ENCODE data around the gene FBXW9. TPM values are rescaled to one million over a fixed set of nuclear protein-coding genes. Genes with fewer than 3 reads are reported as not detected.

Gene FBXW9
- 1 to 10 TPM; 1.2 to 2.0 (median 1.9) TPM for total RNA-seq
- polyA plus RNA-seq: 2.1 TPM
- long read RNA-seq, donor 1, transcript FBXW9-201 (10 exons, 1,738 nt): major isoform, 7 of 8 reads
- long read RNA-seq, donor 1, partial matches to known transcripts: 0 of 8 reads
- long read RNA-seq, donor 1, other reads (novel, unspliced or antisense): 1 of 8 reads
- long read RNA-seq, donor 2, partial matches to known transcripts: 1 of 6 reads
- long read RNA-seq, donor 2, other reads (novel, unspliced or antisense): 2 of 6 reads
- long read RNA-seq, donor 3, transcript FBXW9-201 (10 exons, 1,738 nt): major isoform, 16 of 19 reads
- long read RNA-seq, donor 3, partial matches to known transcripts: 1 of 19 reads
- long read RNA-seq, donor 3, other reads (novel, unspliced or antisense): 2 of 19 reads
- long read RNA-seq, donor 4, partial matches to known transcripts: 0 of 2 reads
- long read RNA-seq, donor 4, other reads (novel, unspliced or antisense): 0 of 2 reads

DNA sequence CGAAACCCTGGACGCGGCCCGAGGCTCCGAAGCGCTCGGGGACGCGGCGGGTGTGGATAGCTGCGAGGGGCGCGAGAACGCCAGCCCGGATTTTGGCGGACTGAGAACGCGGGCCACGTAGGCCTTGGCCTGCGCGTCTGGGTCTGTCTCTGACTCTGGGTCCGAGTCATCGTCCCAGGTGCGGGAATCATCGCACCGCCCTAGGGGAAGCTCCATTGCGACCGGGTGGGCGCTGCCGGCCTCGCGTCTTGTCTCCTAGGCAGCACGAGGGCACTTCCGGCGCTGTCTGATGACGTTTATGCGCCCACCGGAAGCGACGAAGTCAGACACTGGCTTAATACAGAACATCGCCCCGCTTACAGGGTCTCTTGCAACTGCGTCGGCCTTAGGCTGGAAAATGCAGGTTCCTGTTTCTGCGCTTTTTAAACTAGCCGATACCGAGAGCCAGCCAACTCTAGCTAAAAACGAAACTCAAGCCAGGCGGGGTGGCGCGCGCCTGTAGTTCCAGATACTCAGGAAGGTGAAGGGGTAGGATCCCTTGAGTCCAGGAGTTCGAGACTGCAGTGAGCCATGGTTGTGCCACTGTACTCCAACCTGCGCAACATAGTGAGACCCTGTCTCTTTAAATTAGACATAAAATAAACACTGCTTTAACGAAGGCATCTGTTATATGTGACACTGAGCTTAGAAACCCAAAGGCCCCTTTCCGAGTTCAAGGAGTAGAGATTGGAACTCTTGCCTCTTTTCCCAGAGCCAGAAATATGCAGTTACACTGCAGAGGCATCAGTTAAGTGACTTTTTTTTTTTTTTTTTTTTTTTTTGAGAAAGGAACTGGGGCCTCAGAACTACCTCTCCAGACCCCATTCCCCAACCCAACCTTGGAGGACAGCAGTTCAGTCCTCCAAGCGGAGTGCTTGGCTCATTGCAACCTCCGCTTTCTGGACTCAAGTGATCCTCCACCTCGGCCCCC, at the start of gene FBXW9:
Gene FBXW9 (minus strand): TSS at position 266 of the 970 bp plus-strand sequence. CDS start 50 bp downstream, at position 216.
- H3K9me3 ChIP-seq (ENCODE audit: control insufficient read depth, low read length): no peaks in the 10 kb centered on the region
- DNase-seq (peak; percentile 95 to 99 (median 99)), ATAC-seq (peak; percentile 90 to 94)
- peaks cover 1% of the 10 kb centered on the region for H3K4me1 ChIP-seq (ENCODE audit: control insufficient read depth, insufficient read depth, low read length)
- H3K4me3 ChIP-seq (ENCODE audit: low read length): peak within 1 kb of the TSS; percentile 80
- H3K27ac ChIP-seq (ENCODE audit: low read length): peak within 1 kb of the TSS; percentile 96
- 7% methylated on average over 59 of the region's 59 CpGs for WGBS
- H3K27me3 ChIP-seq (ENCODE audit: control insufficient read depth, insufficient read depth): no peaks in the 10 kb centered on the region
- intact Hi-C loops (cut with DNase I): no loop called here

DNA sequence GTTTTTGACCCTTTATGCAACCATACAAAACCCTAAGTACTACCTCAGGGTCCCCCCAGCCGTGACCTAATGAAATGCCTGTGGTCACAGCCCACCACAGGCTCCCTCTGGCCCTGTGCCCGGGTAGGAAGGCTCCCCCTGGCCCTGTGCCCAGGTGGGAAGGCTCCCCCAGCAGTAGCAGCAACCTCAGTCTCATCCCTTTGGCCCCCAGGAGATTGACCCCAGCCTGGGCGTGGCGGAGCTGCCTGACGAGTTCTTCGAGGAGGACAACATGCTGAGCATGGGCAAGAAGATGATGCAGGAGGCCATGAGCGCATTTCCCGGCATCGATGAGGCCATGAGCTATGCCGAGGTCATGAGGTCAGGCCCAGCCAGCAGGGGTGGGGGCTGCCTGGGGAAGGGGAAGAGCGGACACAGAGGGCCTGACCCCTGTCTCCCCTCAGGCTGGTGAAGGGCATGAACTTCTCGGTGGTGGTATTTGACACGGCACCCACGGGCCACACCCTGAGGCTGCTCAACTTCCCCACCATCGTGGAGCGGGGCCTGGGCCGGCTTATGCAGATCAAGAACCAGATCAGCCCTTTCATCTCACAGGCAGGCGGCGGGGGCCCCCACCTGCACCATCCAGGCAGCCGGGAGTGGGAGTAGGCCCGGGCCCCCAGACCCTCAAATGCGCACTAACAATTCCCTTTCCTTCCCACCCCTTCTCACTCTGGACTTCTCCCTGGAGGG, 48.9 kb upstream of the FBXW9 start:
- WGBS: 81% methylated on average over 22 of the region's 22 CpGs
- Histone ChIP-seq H3K27me3 (ENCODE audit: control insufficient read depth, insufficient read depth) (no peaks in the 10 kb centered on the region), H3K4me1 (ENCODE audit: control insufficient read depth, insufficient read depth, low read length) (no peaks in the 10 kb centered on the region), H3K9me3 (ENCODE audit: control insufficient read depth, low read length) (no peaks in the 10 kb centered on the region), H3K4me3 (ENCODE audit: low read length) (no peak overlapping the region), H3K27ac (ENCODE audit: low read length) (no peak overlapping the region)
- DNase-seq (no peak), ATAC-seq (no peak)
- intact Hi-C loops (cut with DNase I): no loop called here

- no peaks in the 10 kb centered on the region for H3K27me3 ChIP-seq (ENCODE audit: control insufficient read depth, insufficient read depth)
- peaks cover 9% of the 10 kb centered on the region for H3K4me1 ChIP-seq (ENCODE audit: control insufficient read depth, insufficient read depth, low read length)
- 14% methylated on average over 13 of the region's 13 CpGs for WGBS
- DNase-seq (peak in 1 of 3 donors; percentile 62), ATAC-seq (no peak)
- intact Hi-C loops (cut with DNase I): no loop called here
- H3K9me3 ChIP-seq (ENCODE audit: control insufficient read depth, low read length): no peaks in the 10 kb centered on the region
- H3K27ac ChIP-seq (ENCODE audit: low read length): no peak overlapping the region
- H3K4me3 ChIP-seq (ENCODE audit: low read length): peak overlapping the region; percentile 67
These were observed 41.5 kb upstream of the FBXW9 start for GRCh38 chr19:12737835-12738351.

DNA sequence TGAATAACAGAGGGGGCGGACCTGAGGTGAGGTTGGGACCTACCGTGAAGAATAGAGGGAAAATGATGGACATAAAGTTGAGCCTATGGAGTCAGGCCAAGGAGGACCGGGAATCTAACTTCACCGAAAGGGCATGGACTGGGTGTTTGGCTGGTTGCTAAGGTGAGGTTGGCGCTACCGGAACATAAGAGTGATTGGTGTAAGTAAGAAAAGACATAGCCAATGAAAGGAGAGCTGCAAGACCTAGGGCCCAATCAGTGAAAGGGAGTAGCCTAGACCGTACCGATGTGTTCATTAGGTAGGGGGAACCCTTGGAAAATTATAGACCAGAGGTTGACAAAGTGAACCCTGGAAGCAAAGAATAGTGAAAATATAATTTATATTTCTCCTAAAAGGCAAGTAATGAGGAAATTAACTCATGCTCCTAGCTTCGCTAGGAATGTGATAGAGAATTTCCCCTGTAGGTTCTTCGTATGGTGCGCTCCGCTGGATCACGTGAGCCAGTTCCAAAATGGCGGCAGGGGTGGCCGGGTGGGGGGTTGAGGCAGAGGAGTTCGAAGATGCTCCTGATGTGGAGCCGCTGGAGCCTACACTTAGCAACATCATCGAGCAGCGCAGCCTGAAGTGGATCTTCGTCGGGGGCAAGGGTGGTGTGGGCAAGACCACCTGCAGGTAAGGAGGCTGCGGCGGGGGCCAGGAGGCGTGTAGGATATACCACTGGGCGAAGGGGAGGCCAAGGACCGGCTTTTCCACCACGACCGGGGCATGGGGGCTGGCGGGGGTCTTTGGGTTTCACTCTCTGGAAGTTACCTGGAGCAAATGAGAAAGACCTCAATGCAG, 40.8 kb upstream of the FBXW9 start, which contains the start of gene GET3:
Gene GET3 (plus strand): TSS at position 503 of the 840 bp plus-strand sequence. CDS start 9 bp downstream, at position 512.
- Histone ChIP-seq H3K4me3 (ENCODE audit: low read length) (peak within 1 kb of the TSS; percentile 67), H3K27me3 (ENCODE audit: control insufficient read depth, insufficient read depth) (no peaks in the 10 kb centered on the region), H3K4me1 (ENCODE audit: control insufficient read depth, insufficient read depth, low read length) (peaks cover 9% of the 10 kb centered on the region), H3K27ac (ENCODE audit: low read length) (peak within 1 kb of the TSS; percentile 76), H3K9me3 (ENCODE audit: control insufficient read depth, low read length) (no peaks in the 10 kb centered on the region)
- intact Hi-C loops (cut with DNase I): no loop called here
- DNase-seq (peak; percentile 75 to 95 (median 91)), ATAC-seq (peak; percentile 91 to 93)
- WGBS: under 1% methylated on average over 29 of the region's 29 CpGs

GRCh38 chr19:12733369-12734214, 37.2 kb upstream of the FBXW9 start:
- under 1% methylated on average over 15 of the region's 15 CpGs for WGBS
- Histone ChIP-seq H3K4me3 (ENCODE audit: low read length) (peak overlapping the region; percentile 96), H3K4me1 (ENCODE audit: control insufficient read depth, insufficient read depth, low read length) (peaks cover 9% of the 10 kb centered on the region), H3K27me3 (ENCODE audit: control insufficient read depth, insufficient read depth) (no peaks in the 10 kb centered on the region), H3K9me3 (ENCODE audit: control insufficient read depth, low read length) (no peaks in the 10 kb centered on the region), H3K27ac (ENCODE audit: low read length) (peak overlapping the region; percentile 90)
- intact Hi-C loops (cut with DNase I): no loop called here
- ATAC-seq (no peak), DNase-seq (no peak)

DNA sequence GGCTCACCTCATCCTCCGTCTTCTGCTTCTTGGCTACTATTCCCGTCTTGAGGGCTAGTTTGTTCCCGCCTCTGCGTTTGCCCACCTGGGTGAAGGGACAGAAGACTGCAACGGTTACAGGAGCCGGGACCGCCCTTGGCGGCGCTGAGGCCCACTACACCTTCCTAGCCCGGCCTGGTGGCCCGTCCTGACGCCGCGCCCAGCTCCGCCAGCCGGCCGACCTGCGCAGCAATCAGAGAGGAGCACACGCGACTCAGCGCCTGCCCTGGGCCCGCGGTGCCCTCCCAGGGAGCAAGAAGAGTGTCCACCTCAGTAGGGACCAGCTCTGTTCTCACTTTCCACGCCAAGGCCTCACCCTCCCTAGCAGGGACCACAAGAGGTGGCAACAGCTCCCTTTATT, 34.9 kb upstream of the FBXW9 start:
- 90% methylated on average over 24 of the region's 24 CpGs for WGBS
- Histone ChIP-seq H3K9me3 (ENCODE audit: control insufficient read depth, low read length) (no peaks in the 10 kb centered on the region), H3K27me3 (ENCODE audit: control insufficient read depth, insufficient read depth) (no peaks in the 10 kb centered on the region), H3K4me3 (ENCODE audit: low read length) (no peak overlapping the region), H3K27ac (ENCODE audit: low read length) (no peak overlapping the region), H3K4me1 (ENCODE audit: control insufficient read depth, insufficient read depth, low read length) (peaks cover under 1% of the 10 kb centered on the region)
- intact Hi-C loops (cut with DNase I): no loop called here
- ATAC-seq (no peak), DNase-seq (no peak)

- no peak for ATAC-seq
- WGBS: 73% methylated on average over 3 of the region's 3 CpGs
- no peak overlapping the region for H3K27ac ChIP-seq (ENCODE audit: low read length)
- H3K27me3 ChIP-seq (ENCODE audit: control insufficient read depth, insufficient read depth): no peaks in the 10 kb centered on the region
- no peak for DNase-seq
- H3K4me3 ChIP-seq (ENCODE audit: low read length): no peak overlapping the region
- no peaks in the 10 kb centered on the region for H3K4me1 ChIP-seq (ENCODE audit: control insufficient read depth, insufficient read depth, low read length)
- no peaks in the 10 kb centered on the region for H3K9me3 ChIP-seq (ENCODE audit: control insufficient read depth, low read length)
- intact Hi-C loops (cut with DNase I): no loop called here
These were observed 33.6 kb upstream of the FBXW9 start for GRCh38 chr19:12730064-12730463.

- WGBS: 96% methylated on average over 9 of the region's 9 CpGs
- no peak overlapping the region for H3K27ac ChIP-seq (ENCODE audit: low read length)
- ATAC-seq (no peak), DNase-seq (no peak)
- no peaks in the 10 kb centered on the region for H3K27me3 ChIP-seq (ENCODE audit: control insufficient read depth, insufficient read depth)
- no peaks in the 10 kb centered on the region for H3K4me1 ChIP-seq (ENCODE audit: control insufficient read depth, insufficient read depth, low read length)
- no peak overlapping the region for H3K4me3 ChIP-seq (ENCODE audit: low read length)
- H3K9me3 ChIP-seq (ENCODE audit: control insufficient read depth, low read length): no peaks in the 10 kb centered on the region
- intact Hi-C loops (cut with DNase I): no loop called here
These were observed 31.5 kb upstream of the FBXW9 start for GRCh38 chr19:12727745-12728433.

DNA sequence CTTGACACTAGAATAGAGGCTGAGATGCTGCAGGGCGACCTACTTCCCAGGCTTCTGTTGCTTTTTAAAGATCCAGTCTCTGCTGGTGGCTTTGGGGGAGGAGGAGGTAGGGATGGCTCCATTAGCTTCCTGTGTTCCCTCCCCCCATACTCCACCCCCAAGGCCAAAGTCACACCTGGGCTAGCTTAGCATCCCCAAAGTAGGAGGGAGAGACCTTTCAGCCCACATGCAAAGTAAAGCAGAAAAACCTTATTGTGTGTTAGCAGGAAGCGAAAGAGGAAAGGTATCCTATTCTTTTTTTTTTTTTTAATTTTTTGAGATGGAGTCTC, 30.5 kb upstream of the FBXW9 start:
- no peaks in the 10 kb centered on the region for H3K27me3 ChIP-seq (ENCODE audit: control insufficient read depth, insufficient read depth)
- intact Hi-C loops (cut with DNase I): no loop called here
- DNase-seq (no peak), ATAC-seq (no peak)
- no peaks in the 10 kb centered on the region for H3K4me1 ChIP-seq (ENCODE audit: control insufficient read depth, insufficient read depth, low read length)
- no peaks in the 10 kb centered on the region for H3K9me3 ChIP-seq (ENCODE audit: control insufficient read depth, low read length)
- H3K4me3 ChIP-seq (ENCODE audit: low read length): no peak overlapping the region
- no peak overlapping the region for H3K27ac ChIP-seq (ENCODE audit: low read length)
- 88% methylated on average over 2 of the region's 2 CpGs for WGBS

Measured in right cardiac atrium (tissue), 5 donors.